SK-N-SH treated with all-trans-retinoic acid at 6 μM for 48 hours (cell line): ENCODE measurements around the gene AFG1L.

Experiments
- ATAC-seq: fragments of 200-7000 bp; cut with Tn5 transposase; 3 replicates; pipeline ENCODE4 v1.9.1; 2020; ENCODE audit warnings: mild to moderate bottlenecking, moderate library complexity
- ARNTL ChIP-seq: fragments of 450-650 bp; formaldehyde crosslinking; IDR thresholded peaks from 2 replicates; pipeline ENCODE4 v1.5.0; 2020; ENCODE audit warnings: low read depth, mild to moderate bottlenecking, moderate library complexity, borderline replicate concordance
- BACH2 ChIP-seq: fragments of 250-450 bp; sonication (Bioruptor Pico); IDR thresholded peaks from 2 replicates; pipeline ENCODE4 v1.9.0; 2021; ENCODE audit warnings: mild to moderate bottlenecking, borderline replicate concordance
- CREB5 ChIP-seq: fragments of 250-450 bp; sonication (Bioruptor Pico); IDR thresholded peaks from 2 replicates; pipeline ENCODE4 v1.5.1; 2020; ENCODE audit warnings: low read depth, mild to moderate bottlenecking, moderate library complexity
- CSDC2 ChIP-seq: fragments of 250-450 bp; sonication (Bioruptor Pico); IDR thresholded peaks from 2 replicates; pipeline ENCODE4 v1.5.0; 2020; ENCODE audit warnings: mild to moderate bottlenecking, moderate library complexity
- CSRNP3 ChIP-seq: fragments of 250-450 bp; sonication (Bioruptor Pico); IDR thresholded peaks from 2 replicates; pipeline ENCODE4 v1.5.1; 2021; ENCODE audit warnings: mild to moderate bottlenecking, moderate library complexity
- ESRRG ChIP-seq: fragments of 250-450 bp; sonication (Bioruptor Pico); IDR thresholded peaks from 2 replicates; pipeline ENCODE4 v1.6.1; 2021; ENCODE audit warnings: mild to moderate bottlenecking
- GLIS3 ChIP-seq: fragments of 250-450 bp; sonication (Bioruptor Pico); IDR thresholded peaks from 2 replicates; pipeline ENCODE4 v1.5.0; 2020; ENCODE audit warnings: mild to moderate bottlenecking, moderate library complexity
- OSR1 ChIP-seq: fragments of 250-450 bp; sonication (Bioruptor Pico); IDR thresholded peaks from 2 replicates; pipeline ENCODE4 v1.8.0; 2022; ENCODE audit warnings: moderate library complexity, mild to moderate bottlenecking, inconsistent platforms
- PATZ1 ChIP-seq: fragments of 250-450 bp; sonication (Bioruptor Pico); IDR thresholded peaks from 2 replicates; pipeline ENCODE4 v1.8.0; 2020; ENCODE audit warnings: mild to moderate bottlenecking, moderate library complexity, borderline replicate concordance
- POU6F1 ChIP-seq: fragments of 250-450 bp; sonication (Bioruptor Pico); IDR thresholded peaks from 2 replicates; pipeline ENCODE4 v1.8.0; 2021; ENCODE audit warnings: low read depth, mild to moderate bottlenecking, moderate library complexity, borderline replicate concordance
- PPARA ChIP-seq: fragments of 250-450 bp; sonication (Bioruptor Pico); IDR thresholded peaks from 2 replicates; pipeline ENCODE4 v1.5.0; 2020; ENCODE audit warnings: mild to moderate bottlenecking, borderline replicate concordance
- RARB ChIP-seq: fragments of 250-450 bp; sonication (Bioruptor Pico); IDR thresholded peaks from 2 replicates; pipeline ENCODE4 v1.8.0; 2021; ENCODE audit warnings: mild to moderate bottlenecking, moderate library complexity
- SNAI2 ChIP-seq: fragments of 250-450 bp; sonication (Bioruptor Pico); IDR thresholded peaks from 2 replicates; pipeline ENCODE4 v1.5.0; 2020; ENCODE audit warnings: mild to moderate bottlenecking, moderate library complexity
- TCF4 ChIP-seq: fragments of 250-450 bp; sonication (Bioruptor Pico); IDR thresholded peaks from 2 replicates; pipeline ENCODE4 v1.8.0; 2021; ENCODE audit warnings: mild to moderate bottlenecking, moderate library complexity, borderline replicate concordance
- TOX ChIP-seq: fragments of 250-450 bp; sonication (Bioruptor Pico); IDR thresholded peaks from 2 replicates; pipeline ENCODE4 v1.8.0; 2021; ENCODE audit warnings: mild to moderate bottlenecking, moderate library complexity, borderline replicate concordance
- ZC3H10 ChIP-seq: fragments of 250-450 bp; sonication (Bioruptor Pico); IDR thresholded peaks from 2 replicates; pipeline ENCODE4 v1.5.1; 2021; ENCODE audit warnings: mild to moderate bottlenecking, moderate library complexity
- ZFP3 ChIP-seq: fragments of 250-450 bp; sonication (Bioruptor Pico); IDR thresholded peaks from 2 replicates; pipeline ENCODE4 v1.5.0; 2020; ENCODE audit warnings: mild to moderate bottlenecking, moderate library complexity
- ZFP30 ChIP-seq: fragments of 450-650 bp; formaldehyde crosslinking; IDR thresholded peaks from 2 replicates; pipeline ENCODE4 v1.5.0; 2022; ENCODE audit warnings: mild to moderate bottlenecking, moderate library complexity
- ZNF565 ChIP-seq: fragments of 450-650 bp; formaldehyde crosslinking; conservative IDR thresholded peaks from 2 replicates; pipeline ENCODE4 v1.5.0; 2020; ENCODE audit warnings: low read depth, mild to moderate bottlenecking, moderate library complexity
- ZNF70 ChIP-seq: fragments of 450-650 bp; formaldehyde crosslinking; IDR thresholded peaks from 2 replicates; pipeline ENCODE4 v1.5.0; 2020; ENCODE audit warnings: mild to moderate bottlenecking, moderate library complexity
- ZNF8 ChIP-seq: fragments of 450-650 bp; formaldehyde crosslinking; IDR thresholded peaks from 2 replicates; pipeline ENCODE4 v1.5.0; 2020; ENCODE audit warnings: mild to moderate bottlenecking, moderate library complexity

Gene AFG1L

GRCh38 chr6:108361312-108361932 lies 66.6 kb downstream of the AFG1L start (continued):
- no peak for TF ChIP-seq PATZ1
- TF ChIP-seq TOX (CRISPR knock-in tag) = no peak
- TF ChIP-seq SNAI2 (CRISPR knock-in tag) = no peak
- TF ChIP-seq ARNTL (CRISPR knock-in tag) = no peak
- TF ChIP-seq BACH2 (CRISPR knock-in tag) = no peak
- TF ChIP-seq ZFP30 (CRISPR knock-in tag) = no peak

- no peak for TF ChIP-seq OSR1 (CRISPR knock-in tag)
- TF ChIP-seq ZC3H10 (CRISPR knock-in tag) = no peak
- TF ChIP-seq ZFP30 (CRISPR knock-in tag) = no peak
- no peak for TF ChIP-seq POU6F1 (CRISPR knock-in tag)
- TF ChIP-seq ESRRG = no peak
- no peak for TF ChIP-seq CSDC2 (CRISPR knock-in tag)
- no peak for TF ChIP-seq ZNF565 (CRISPR knock-in tag)
- no peak for TF ChIP-seq ZFP3 (CRISPR knock-in tag)
- no peak for TF ChIP-seq SNAI2 (CRISPR knock-in tag)
- no peak for TF ChIP-seq CSRNP3
- no peak for TF ChIP-seq ZNF8
- no peak for TF ChIP-seq GLIS3 (CRISPR knock-in tag)
- TF ChIP-seq RARB (CRISPR knock-in tag) = no peak
- no peak for TF ChIP-seq TOX (CRISPR knock-in tag)
- no peak for TF ChIP-seq TCF4 (CRISPR knock-in tag)
- no peak for TF ChIP-seq PPARA (CRISPR knock-in tag)
- no peak for TF ChIP-seq ARNTL (CRISPR knock-in tag)
- TF ChIP-seq BACH2 (CRISPR knock-in tag) = no peak
- no peak for TF ChIP-seq ZNF70 (CRISPR knock-in tag)
- TF ChIP-seq, all 23 proteins: peak for 0
- ATAC-seq = no peak
Measured at GRCh38 chr6:108362455-108362854, 67.6 kb downstream of the AFG1L start.

- ATAC-seq = no peak
- TF ChIP-seq TOX (CRISPR knock-in tag) (no peak), CSRNP3 (no peak), SNAI2 (CRISPR knock-in tag) (no peak), OSR1 (CRISPR knock-in tag) (no peak)
Measured at GRCh38 chr6:108363113-108363512, 68.3 kb downstream of the AFG1L start.

GRCh38 chr6:108363889-108364313 lies 69.0 kb downstream of the AFG1L start:
- no peak for ATAC-seq

More at GRCh38 chr6:108363889-108364313, 69.0 kb downstream of the AFG1L start:
- TF ChIP-seq CREB5 (CRISPR knock-in tag) (no peak), ZNF70 (CRISPR knock-in tag) (no peak), ARNTL (CRISPR knock-in tag) (no peak), TOX (CRISPR knock-in tag) (no peak), ZNF8 (no peak), ZNF565 (CRISPR knock-in tag) (no peak), SNAI2 (CRISPR knock-in tag) (no peak), ZFP30 (CRISPR knock-in tag) (no peak), BACH2 (CRISPR knock-in tag) (no peak)
